ENCODE data around the gene NEK10.

NEK10 gene

GRCh38 chr3:27160779-27161287 is 208.3 kb downstream of the NEK10 start:
- no peak for DNase-seq

DNA sequence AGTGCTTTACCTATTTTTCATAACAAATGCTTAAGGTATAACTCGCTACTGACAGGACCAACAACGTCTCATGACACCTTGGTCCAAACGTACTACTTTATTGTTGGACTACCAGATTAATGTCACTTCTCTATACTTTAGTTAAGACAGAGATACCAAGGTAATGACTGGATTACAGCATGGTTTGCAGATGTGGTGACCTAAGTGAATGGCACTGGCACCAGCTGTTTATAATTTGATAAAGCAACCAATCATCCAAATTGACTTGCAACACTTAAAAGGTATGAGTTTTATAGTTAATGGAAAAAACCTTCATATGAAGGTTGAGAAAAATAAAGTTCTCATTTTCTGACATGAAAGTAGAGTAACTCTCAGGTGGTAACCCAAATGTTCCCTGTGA is 209.0 kb downstream of the NEK10 start:
- no peak for DNase-seq

GRCh38 chr3:27147215-27147614 is 222.0 kb downstream of the NEK10 start:
- DNase-seq, result no peak

- no peak for DNase-seq
These were observed 222.4 kb downstream of the NEK10 start for GRCh38 chr3:27146786-27147185.

DNA sequence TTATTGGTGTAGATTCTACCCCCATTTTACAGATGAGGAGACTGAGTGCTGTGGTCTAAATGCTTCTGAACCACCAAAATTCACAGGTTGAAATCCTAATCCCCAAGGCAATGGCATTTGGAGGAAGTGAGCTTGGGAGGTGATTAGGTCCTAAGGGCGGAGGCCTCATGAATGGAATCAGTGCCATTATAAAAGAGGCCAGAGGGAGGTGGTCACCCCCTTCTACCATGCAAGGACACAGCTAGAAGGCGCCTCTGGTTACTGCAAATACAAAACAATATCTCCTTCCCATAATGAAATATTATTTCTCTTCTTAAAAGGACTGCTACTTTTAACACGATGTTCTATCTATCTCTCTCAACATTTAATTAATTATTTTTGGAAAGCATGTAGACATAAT is 223.5 kb downstream of the NEK10 start:
- no peak for DNase-seq

GRCh38 chr3:27141668-27142067 is 227.5 kb downstream of the NEK10 start:
- peak in 1 of 4 experiments; percentile 4 for DNase-seq

- no peak for DNase-seq
These were observed 230.6 kb downstream of the NEK10 start for GRCh38 chr3:27138562-27138961.

DNA sequence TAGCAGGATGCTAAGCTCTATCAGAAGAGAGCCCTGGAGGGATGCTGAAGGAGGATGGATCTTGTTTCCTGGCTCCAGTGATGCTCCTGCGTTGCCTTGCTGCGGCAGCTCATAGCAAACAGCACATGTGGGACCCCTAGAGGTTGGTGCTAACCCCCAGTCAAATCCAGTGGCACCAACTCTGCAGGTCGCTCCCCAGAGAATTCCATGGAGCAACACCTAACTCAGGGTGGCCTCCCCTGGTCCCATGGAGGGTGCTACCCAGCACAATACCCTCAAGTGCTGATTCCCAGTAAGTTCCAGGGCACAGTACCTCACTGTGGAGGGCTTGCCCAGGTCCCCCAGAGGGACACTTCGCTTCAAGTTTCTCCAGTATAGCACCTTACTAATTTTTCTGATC is 231.2 kb downstream of the NEK10 start:
- no peak for DNase-seq

DNA sequence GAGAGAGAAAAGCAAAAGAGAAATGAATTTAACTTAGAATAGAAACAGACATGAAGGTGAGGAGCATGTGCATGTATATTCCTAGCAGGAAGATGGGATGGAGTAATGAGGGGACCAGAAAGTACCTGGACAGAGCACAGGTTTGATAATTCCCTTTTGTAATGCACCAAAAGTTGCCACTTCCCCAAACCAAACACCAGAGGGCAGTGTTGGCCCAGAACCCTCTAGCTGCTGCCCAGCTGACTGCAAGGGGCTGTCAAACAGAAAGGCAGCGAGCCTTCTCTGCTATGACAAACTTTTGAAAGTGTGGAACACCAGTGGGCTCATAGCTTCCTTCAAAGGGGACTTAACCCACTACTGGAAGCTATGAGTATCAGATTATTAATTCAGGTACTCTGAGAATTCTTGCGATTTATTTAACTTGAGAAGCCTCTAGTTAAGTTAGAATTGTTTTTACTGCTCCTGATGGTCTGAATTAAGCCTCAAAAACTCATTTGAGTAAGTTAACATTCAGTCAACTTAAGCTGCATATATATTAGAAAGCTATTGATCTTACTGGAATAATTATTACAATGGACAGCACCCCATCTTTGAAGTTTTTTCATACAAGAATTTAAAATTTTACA is 234.9 kb downstream of the NEK10 start:
- peak; percentile 70 to 78 (median 72) for DNase-seq

GRCh38 chr3:27133060-27133459 is 236.1 kb downstream of the NEK10 start:
- DNase-seq, result no peak

- DNase-seq, result no peak
These were observed 238.4 kb downstream of the NEK10 start for GRCh38 chr3:27130796-27131195.

DNA sequence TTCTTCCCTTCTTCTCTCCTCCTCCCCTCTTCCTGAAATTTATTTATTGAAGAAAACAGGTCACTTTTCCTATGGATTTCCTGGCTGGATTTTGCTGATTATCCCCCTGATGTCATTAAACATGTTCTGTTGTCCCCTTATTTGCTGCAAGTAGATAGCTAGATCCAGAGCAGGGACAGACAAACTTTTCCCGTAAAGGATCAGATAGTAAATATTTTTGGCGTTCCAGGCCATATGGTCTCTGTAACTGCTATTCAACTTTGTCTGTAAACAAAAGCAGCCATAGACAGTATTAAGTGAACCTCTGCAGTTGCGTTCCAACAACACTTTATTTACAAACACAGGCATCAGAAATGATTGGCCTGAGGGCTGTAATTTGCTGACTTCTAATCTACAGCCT is 241.3 kb downstream of the NEK10 start:
- no peak for DNase-seq

- DNase-seq, result no peak
These were observed 242.0 kb downstream of the NEK10 start for GRCh38 chr3:27127195-27127594.

DNA sequence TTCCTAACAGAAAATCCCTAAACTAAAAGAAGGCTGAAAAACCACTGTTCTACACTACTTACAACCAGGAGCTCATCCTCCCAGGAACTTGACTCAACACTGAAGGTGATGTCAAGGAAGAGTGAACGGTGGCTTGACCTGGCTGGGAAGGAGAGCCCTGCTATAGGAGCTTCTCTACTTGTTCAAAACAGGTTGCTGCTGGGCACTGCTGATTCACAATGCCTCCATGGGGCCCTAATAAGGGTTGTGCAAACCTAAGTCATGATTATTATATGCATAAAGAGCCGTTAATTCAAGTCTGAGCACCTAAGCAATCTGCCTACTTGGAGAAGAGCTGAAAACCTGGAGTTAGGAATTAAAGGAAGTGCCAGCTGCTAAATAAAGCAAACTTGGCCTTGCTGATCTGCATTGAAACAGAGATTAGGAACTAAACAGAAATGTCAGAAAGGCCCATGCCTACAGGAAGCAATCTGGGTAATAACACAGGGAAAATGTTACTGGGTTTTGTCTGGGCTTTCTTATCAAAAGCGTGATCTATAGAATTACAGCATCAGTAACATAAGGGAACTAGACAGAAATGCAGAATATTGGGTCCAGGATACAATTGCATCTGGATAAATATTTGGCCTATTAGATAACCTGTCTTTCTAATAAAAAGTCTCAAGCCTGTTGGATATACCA is 243.2 kb downstream of the NEK10 start:
- no peak for DNase-seq

DNA sequence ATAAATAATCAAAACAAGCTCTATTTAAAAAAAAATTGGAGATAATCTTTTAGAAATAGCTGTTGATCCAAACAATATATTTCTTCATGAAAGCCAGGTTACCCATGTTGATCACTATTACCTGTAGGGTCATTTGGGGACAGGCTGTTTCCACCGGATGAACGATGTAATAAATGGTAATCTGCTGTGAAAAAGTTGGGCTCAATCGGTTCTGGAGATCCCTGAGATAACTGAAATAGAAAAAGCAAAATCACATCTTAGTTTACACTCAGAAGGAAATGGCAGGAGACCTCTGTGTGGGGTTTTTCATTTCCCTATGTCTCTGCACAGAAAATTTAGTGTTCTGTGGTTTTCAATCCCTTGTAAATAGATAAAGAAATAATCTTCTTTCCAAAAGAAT is 249.5 kb downstream of the NEK10 start:
- DNase-seq, result no peak

GRCh38 chr3:27115352-27115751 is 253.8 kb downstream of the NEK10 start:
- no peak for DNase-seq

DNA sequence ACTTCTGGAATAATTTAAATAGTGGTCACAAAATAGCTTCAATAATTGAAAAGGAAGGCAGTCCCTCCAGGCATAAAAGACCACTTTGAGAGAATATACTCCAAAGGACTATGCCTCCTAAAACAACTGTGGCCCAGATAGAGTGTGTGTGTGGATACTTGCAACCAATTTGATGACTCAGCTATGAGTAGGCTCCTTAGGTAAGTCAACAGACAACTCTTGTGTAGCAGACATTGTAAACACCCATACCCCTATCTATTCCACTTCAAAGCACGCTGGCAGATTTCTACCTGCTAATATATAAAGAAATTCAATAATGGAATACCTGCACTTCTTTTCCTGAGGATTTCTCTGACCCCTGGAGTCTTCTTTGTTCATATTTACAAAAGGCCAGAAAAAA is 254.5 kb downstream of the NEK10 start:
- DNase-seq, result no peak

DNA sequence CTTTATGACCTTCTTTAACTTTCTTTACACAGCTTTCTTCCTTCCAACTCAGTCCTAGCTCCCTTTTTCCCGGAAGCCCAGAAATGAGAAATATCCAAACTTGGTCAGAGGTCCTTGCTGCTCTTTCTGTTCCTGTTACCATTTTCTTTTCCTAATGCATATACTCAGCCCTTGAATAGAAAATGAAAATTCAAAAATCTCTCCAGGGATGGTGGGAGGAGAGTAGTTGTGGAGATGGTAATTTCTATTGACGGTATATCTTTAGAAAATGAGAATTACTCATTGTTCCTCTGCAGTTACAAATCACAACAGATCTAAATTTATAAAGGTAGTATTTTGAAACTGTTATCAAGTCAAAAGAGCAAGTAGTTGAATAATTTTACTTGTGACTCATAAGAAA is 255.1 kb downstream of the NEK10 start:
- no peak for DNase-seq

DNA sequence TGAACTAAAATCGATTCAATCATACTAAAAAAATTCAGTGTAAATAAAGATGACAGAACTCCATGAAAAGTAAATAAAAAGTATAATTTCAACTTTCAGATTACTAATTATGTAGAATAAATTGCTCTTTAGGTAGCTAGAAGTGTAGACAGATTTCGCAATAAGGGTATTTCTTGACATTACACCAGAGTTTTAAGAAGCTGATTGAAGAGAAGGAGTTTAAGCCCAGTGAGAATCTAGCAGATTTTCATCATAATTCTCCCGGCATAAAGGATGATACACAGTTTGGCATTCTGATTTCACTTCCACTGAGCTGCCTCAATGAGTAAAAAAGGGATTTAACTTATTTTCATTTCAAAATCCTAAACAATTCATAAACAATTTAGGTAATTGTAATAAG is 259.2 kb downstream of the NEK10 start:
- DNase-seq, result no peak

- no peak for DNase-seq
These were observed 260.9 kb downstream of the NEK10 start for GRCh38 chr3:27108322-27108721.

- peak in 1 of 4 experiments; percentile 5 for DNase-seq
These were observed 263.3 kb downstream of the NEK10 start for GRCh38 chr3:27105904-27106303.

- no peak for DNase-seq
These were observed 272.0 kb downstream of the NEK10 start for GRCh38 chr3:27097182-27097581.

GRCh38 chr3:27095553-27096222 is 273.5 kb downstream of the NEK10 start:
- DNase-seq, result peak in 2 of 4 experiments; percentile 37 to 39

GRCh38 chr3:27094721-27095120 is 274.5 kb downstream of the NEK10 start:
- DNase-seq, result peak; percentile 25 to 44 (median 32)
